Activated naive CD8-positive, alpha-beta T cell treated with anti-CD3 and anti-CD28 coated beads, Interleukin-2, amount 50 U/mL, for 24 hours (primary cell): ENCODE measurements around the gene TRIM33.
"Not testable (repeated sequence)": the region's sequence is repeated elsewhere in the genome, so short reads cannot be mapped to it uniquely, and the experiment has no call there.

ENCODE experiments used
- ATAC-seq: fragments of 150-1000 bp; cut with Tn5 transposase; one replicate; pipeline ENCODE4 v1.10.0; 2021
- DNase-seq: peaks from one replicate; pipeline ENCODE4 v3.0.0; 2021
- H3K27ac Mint-ChIP-seq: one replicate; pipeline ENCODE4 v1.8.0; 2021; ENCODE audit warnings: mild to moderate bottlenecking, mixed read lengths
- H3K27me3 Mint-ChIP-seq: one replicate; pipeline ENCODE4 v1.8.0; 2021; ENCODE audit warnings: mixed read lengths
- H3K36me3 Mint-ChIP-seq: one replicate; pipeline ENCODE4 v1.8.0; 2021; ENCODE audit warnings: low read depth, mixed read lengths
- H3K4me1 Mint-ChIP-seq: one replicate; pipeline ENCODE4 v1.8.0; 2021; ENCODE audit warnings: mixed read lengths
- H3K4me3 Mint-ChIP-seq: one replicate; pipeline ENCODE4 v1.8.0; 2021; ENCODE audit warnings: mild to moderate bottlenecking, moderate library complexity, mixed read lengths
- H3K9me3 Mint-ChIP-seq: one replicate; pipeline ENCODE4 v1.8.0; 2021; ENCODE audit warnings: mixed read lengths

The TRIM33 gene

DNA sequence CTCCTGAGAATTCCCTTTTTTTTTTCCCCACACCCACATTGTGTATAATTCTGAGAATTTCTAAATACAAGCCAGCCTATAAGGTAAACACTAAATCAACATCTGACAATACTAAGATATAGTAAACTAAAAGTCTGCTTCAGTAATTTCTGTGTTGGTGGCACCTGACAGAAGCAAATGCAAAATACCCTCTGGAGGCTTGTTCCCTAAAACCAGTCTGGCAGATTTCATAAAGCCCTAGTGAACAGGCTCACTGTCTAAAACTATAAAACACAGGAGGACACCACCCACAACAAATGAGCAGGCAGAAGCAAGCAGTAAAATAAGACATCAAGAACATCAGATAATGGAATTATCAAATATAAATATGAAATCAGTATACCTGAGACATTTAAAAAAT lies 11.5 kb downstream of the TRIM33 start:
- ATAC-seq (no peak), DNase-seq (no peak)
- Mint-ChIP-seq H3K9me3 (no peaks in the 10 kb centered on the region), H3K4me1 (peaks cover 53% of the 10 kb centered on the region), H3K27ac (no peak overlapping the region), H3K27me3 (no peaks in the 10 kb centered on the region), H3K36me3 (peaks cover 16% of the 10 kb centered on the region), H3K4me3 (no peak overlapping the region)

DNA sequence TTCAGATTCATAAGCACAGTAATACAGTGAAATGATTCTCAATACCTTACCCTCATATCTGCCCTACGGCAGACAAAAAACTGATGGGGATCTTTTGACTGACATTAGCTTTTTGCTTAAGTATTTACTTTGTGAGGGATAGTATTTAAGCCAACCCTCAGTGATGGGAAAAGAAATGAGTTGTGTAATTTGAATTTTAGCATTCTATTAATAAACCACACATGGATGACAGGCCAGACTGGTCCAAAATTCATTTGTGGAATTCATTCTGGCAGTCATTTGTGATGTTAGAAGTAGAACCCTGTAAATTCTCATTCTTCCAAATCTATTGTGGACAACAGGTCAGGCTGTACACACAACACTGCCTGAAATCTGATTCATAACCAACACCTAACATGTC lies 14.9 kb downstream of the TRIM33 start:
- Mint-ChIP-seq H3K4me1 (peaks cover 39% of the 10 kb centered on the region), H3K27ac (no peak overlapping the region), H3K27me3 (no peaks in the 10 kb centered on the region), H3K9me3 (peaks cover 17% of the 10 kb centered on the region), H3K4me3 (no peak overlapping the region), H3K36me3 (peaks cover 30% of the 10 kb centered on the region)
- DNase-seq (no peak), ATAC-seq (no peak)

DNA sequence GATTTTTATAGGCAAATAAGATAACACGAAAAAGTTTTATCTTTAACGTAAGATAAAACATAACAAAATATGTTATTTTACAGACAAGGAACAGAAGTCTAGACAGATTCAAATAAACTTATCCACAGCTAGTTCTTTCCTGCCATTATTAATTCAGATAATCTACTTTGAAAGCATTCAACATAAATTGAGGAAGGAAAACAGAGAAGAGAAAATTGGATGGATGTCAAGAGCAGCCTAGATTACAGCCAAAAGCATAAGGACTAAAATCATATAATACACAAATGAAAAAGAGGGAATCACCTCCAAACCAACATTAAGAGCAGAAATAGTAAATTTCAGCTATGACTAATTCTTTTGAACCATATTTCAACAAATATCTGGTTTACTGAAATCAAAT lies 15.5 kb downstream of the TRIM33 start:
- peaks cover 30% of the 10 kb centered on the region for H3K36me3 Mint-ChIP-seq
- ATAC-seq, result no peak
- no peak overlapping the region for H3K4me3 Mint-ChIP-seq
- H3K27me3 Mint-ChIP-seq, result no peaks in the 10 kb centered on the region
- H3K9me3 Mint-ChIP-seq, result peaks cover 17% of the 10 kb centered on the region
- no peak overlapping the region for H3K27ac Mint-ChIP-seq
- H3K4me1 Mint-ChIP-seq, result peaks cover 44% of the 10 kb centered on the region
- DNase-seq, result no peak

DNA sequence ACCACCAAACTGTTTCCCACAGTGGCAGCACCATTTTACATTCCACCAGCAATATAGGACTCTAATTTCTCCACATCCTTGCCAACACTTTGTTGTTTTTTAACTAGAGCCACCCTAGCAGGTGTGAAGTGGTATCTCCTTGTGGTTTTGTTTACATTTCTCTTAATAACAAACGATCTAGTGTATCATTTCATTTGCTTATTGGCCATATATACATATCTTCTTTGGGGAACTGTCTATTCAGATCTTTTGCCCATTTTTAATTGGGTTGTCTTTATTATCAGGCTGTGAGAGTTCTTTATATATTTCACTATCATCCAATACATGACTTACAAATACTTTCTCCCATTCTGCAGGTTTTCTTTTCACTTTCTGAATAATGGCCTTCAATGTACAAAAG lies 18.0 kb downstream of the TRIM33 start:
- Mint-ChIP-seq H3K27ac (no peak overlapping the region), H3K4me3 (no peak overlapping the region), H3K36me3 (peaks cover 26% of the 10 kb centered on the region), H3K4me1 (peaks cover 52% of the 10 kb centered on the region), H3K27me3 (no peaks in the 10 kb centered on the region), H3K9me3 (peaks cover 17% of the 10 kb centered on the region)
- ATAC-seq (no peak), DNase-seq (no peak)

DNA sequence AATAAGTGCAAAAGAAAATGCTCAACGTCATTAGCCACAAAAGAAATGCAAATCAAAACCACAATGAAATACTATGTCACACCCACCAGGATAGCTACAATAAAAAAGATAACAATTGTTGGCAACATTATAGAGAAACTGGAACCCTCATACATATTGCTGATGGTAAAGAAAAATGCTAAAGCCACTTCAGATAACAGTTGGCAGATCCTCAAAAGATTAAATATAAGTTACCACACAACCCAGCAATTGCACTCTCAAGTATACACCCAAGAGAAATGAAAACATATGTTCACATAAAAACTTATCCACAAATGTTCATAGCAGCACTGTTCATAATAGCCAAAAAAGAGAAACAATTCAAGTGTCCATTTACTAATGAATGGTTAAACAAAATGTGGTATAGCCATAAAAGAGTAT lies 20.7 kb downstream of the TRIM33 start:
- H3K9me3 Mint-ChIP-seq, result peaks cover 17% of the 10 kb centered on the region
- ATAC-seq (no peak), DNase-seq (no peak)
- no peak overlapping the region for H3K4me3 Mint-ChIP-seq
- peaks cover 34% of the 10 kb centered on the region for H3K36me3 Mint-ChIP-seq
- H3K4me1 Mint-ChIP-seq, result peaks cover 41% of the 10 kb centered on the region
- peak overlapping the region; percentile 33 for H3K27ac Mint-ChIP-seq
- no peaks in the 10 kb centered on the region for H3K27me3 Mint-ChIP-seq

DNA sequence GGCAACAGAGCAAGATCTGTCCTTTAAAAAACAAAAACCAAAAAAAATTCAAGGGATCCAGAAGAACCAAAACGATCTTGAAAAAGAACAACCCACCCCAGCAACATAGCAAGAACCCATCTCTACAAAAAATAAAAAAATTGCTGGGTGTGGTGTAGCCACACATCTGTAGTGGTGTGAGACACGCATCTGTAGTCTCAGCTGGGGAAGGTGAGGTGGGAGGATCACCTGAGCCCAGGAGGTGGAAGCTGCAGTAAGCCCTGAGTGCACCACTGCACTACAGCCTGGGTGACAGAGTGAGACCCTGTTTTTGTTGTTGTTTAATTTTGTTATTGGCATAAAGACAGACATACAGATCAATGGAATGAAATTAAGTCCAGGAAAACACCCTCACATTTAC lies 22.3 kb downstream of the TRIM33 start:
- H3K4me1 Mint-ChIP-seq, result peaks cover 44% of the 10 kb centered on the region

DNA sequence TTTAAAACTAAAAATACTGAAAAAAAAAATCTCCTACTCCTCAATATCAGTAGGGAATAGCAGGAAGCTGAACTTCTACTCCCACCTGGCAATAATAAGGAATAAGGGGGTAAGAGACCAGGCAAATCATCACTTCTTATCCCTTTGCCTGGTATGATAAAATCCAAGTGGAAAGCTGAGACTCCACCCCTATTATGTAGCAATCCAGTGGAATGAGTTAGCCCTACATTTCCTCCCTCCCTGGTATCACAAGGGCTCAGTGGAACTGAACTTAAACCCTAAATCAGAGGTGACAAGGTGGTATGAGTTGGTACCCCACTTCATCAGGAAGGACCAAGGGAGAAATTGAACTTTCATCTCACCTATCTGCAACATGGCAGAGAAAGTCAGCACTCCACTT lies 25.7 kb downstream of the TRIM33 start:
- DNase-seq, result no peak
- no peak for ATAC-seq
- H3K27me3 Mint-ChIP-seq, result no peaks in the 10 kb centered on the region
- H3K9me3 Mint-ChIP-seq, result no peaks in the 10 kb centered on the region
- H3K36me3 Mint-ChIP-seq, result peaks cover 34% of the 10 kb centered on the region
- peaks cover 48% of the 10 kb centered on the region for H3K4me1 Mint-ChIP-seq
- no peak overlapping the region for H3K4me3 Mint-ChIP-seq
- H3K27ac Mint-ChIP-seq, result no peak overlapping the region

More for the DNA sequence above, 22.3 kb downstream of the TRIM33 start:
- H3K27ac Mint-ChIP-seq, result no peak overlapping the region
- no peak overlapping the region for H3K4me3 Mint-ChIP-seq
- no peaks in the 10 kb centered on the region for H3K27me3 Mint-ChIP-seq
- DNase-seq, result no peak
- peaks cover 13% of the 10 kb centered on the region for H3K9me3 Mint-ChIP-seq
- peaks cover 31% of the 10 kb centered on the region for H3K36me3 Mint-ChIP-seq
- no peak for ATAC-seq

DNA sequence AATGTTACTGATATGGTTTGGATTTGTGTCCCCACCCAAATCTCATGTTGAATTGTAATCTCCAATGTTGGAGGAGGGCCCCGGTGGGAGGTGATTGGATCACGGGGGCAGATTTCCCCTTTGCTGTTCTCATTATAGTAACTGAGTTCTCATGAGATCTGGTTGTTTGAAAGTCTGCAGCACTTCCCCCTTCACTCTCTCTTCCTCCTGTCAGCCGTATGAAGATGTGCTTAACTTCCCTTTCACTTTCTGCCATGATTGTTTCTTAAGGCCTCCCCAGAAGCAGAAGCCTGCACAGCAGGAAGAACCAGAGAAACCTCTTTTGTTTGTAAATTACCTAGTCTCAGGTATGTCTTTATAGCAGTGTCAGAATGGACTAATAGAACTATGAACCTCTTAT lies 28.4 kb downstream of the TRIM33 start:
- peaks cover 6% of the 10 kb centered on the region for H3K9me3 Mint-ChIP-seq
- no peak for DNase-seq
- peak; percentile 46 for ATAC-seq
- H3K27ac Mint-ChIP-seq, result peak overlapping the region; percentile 43
- H3K4me1 Mint-ChIP-seq, result peaks cover 42% of the 10 kb centered on the region
- peaks cover 42% of the 10 kb centered on the region for H3K36me3 Mint-ChIP-seq
- H3K27me3 Mint-ChIP-seq, result no peaks in the 10 kb centered on the region
- peak overlapping the region; percentile 49 for H3K4me3 Mint-ChIP-seq

DNA sequence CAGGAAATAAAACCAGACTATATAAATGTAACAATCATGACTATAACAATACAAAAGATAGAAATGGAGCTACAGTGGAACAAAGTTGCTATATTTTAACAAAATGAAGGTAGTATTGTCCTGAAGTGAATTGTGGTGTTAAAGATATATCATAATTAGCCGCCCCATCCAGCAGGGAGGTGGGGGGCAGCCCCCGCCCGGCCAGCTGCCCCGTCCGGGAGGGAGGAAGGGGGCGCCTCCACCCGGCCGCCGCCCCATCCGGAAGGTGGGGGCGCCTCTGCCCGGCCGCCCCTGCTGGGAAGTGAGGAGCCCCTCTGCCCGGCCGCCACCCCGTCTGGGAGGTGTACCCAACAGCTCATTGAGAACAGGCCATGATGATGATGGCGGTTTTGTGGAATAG lies 31.4 kb downstream of the TRIM33 start:
- ATAC-seq, H3K27ac Mint-ChIP-seq, H3K27me3 Mint-ChIP-seq, DNase-seq, H3K4me3 Mint-ChIP-seq, H3K9me3 Mint-ChIP-seq: not testable (repeated sequence)
- Mint-ChIP-seq H3K4me1 (peaks cover 57% of the 10 kb centered on the region), H3K36me3 (peaks cover 32% of the 10 kb centered on the region)

DNA sequence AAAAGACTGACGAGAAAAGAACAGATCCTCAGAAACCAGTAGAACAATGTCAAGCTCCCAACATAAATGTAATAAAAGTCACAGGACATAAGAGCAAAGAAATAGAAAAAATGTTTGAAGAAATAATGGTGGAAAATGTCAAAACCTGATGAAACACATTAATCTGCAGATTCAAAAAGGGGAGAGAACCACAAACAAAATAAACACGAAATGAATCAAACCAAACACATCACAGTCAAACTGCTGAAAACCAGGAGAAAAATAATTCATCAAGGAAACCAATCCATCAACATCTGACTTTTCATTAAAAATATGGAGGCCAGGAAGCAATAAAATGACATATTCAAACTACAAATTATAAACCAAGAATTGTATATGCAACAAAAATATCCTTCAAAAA lies 31.9 kb downstream of the TRIM33 start:
- Mint-ChIP-seq H3K9me3 (peaks cover 6% of the 10 kb centered on the region), H3K4me3 (no peak overlapping the region), H3K27me3 (no peaks in the 10 kb centered on the region), H3K27ac (no peak overlapping the region), H3K36me3 (peaks cover 32% of the 10 kb centered on the region), H3K4me1 (peaks cover 57% of the 10 kb centered on the region)
- ATAC-seq (no peak), DNase-seq (no peak)

DNA sequence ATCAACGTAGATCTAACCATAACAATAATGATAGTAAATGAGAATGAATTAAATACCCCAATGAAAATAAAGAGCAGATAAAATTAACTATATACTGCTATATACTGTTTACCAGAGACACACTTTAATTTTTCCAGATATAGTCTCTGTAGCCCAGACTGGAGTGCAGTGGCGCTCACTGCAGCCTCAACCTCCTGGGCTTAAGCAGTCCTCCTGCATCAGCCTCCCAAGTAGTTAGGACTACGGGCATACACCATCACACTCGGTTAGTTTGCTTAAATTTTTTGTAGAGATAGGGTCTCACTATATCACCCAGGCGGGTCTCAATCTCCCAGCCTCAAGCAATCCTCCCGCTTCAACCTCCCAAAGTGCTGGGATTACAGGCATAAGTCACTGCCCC lies 37.2 kb downstream of the TRIM33 start:
- no peak for DNase-seq
- Mint-ChIP-seq H3K4me1 (peaks cover 45% of the 10 kb centered on the region), H3K4me3 (no peak overlapping the region), H3K9me3 (peaks cover 6% of the 10 kb centered on the region), H3K27me3 (no peaks in the 10 kb centered on the region), H3K27ac (no peak overlapping the region), H3K36me3 (peaks cover 19% of the 10 kb centered on the region)
- no peak for ATAC-seq

DNA sequence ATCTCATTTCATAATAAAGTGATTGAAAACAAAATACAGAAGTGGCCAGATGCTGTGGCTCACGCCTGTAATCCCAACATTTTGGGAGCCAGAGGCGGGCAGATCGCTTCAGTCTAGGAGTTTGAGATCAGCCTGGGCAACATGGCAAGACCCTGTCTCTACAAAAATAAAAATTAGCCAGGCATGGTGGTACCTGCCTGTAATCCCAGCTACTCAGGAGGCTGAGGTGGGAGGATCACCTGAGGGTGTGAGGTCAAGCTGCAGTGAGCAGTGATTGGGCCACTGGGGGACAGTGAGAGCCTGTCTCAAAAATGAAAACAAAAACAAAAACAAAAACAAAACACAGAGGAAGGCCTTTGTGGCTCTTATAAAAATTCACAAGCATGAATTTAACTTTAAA lies 38.6 kb downstream of the TRIM33 start:
- Mint-ChIP-seq H3K27me3 (no peaks in the 10 kb centered on the region), H3K4me3 (no peak overlapping the region), H3K27ac (no peak overlapping the region), H3K4me1 (peaks cover 52% of the 10 kb centered on the region), H3K36me3 (peaks cover 24% of the 10 kb centered on the region), H3K9me3 (peaks cover 6% of the 10 kb centered on the region)
- DNase-seq, result no peak
- ATAC-seq, result no peak

DNA sequence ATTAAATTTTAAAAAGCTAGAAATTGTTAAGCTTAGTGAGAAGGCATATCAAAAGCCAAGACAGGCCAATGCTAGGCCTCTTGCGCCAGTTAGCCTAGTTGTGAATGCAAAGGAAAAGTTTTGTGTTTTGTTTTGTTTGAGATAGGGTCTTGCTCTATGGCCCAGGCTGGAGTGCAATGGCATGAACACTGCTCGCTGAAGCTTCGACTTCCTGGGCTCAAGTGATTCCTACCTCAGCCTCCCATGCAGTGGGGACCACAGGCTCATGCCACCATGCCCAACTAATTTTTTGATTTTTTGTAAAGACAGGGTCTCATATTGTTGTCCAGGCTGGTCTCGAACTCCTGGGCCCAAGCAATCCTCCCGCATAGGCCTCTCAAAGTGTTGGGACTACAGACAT lies 40.3 kb downstream of the TRIM33 start:
- DNase-seq, result no peak
- Mint-ChIP-seq H3K36me3 (peaks cover 23% of the 10 kb centered on the region), H3K9me3 (peaks cover 6% of the 10 kb centered on the region), H3K4me3 (no peak overlapping the region), H3K27me3 (no peaks in the 10 kb centered on the region), H3K27ac (no peak overlapping the region), H3K4me1 (peaks cover 48% of the 10 kb centered on the region)
- no peak for ATAC-seq

DNA sequence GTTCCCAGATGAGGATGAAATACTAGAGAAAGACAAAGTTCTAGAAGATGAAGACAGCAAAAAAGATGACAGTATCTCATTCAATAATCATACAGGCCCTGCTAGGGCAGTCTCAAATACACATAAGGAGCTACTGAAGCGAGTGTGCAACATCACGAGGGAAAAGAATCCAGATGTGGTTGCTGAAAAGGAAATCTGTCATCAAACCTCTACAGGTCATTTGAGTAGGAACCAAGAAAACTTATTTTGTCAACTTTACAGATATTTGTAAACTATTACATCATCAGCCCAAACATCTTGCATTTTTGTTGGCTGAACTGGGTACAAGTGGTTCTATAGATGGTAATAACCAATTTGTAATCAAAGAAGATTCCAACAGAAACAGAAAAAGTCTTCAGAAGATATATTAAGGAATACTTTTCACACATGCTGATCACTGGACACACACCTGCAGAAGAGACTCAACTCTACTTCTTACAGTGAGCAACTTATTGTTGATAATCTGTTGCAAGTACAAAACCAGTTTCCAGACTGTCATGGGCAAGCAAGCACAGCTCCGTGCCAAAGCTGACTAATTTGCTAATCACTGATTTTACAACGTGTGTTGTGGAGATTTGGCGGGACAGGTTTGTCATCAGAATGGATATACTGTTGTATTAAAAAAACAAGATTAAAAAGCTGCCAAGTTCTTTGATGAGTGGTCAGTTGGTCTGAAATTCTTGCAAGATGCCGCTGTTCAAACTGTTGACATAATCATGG lies 42.1 kb downstream of the TRIM33 start:
- H3K9me3 Mint-ChIP-seq, result peaks cover 6% of the 10 kb centered on the region
- H3K36me3 Mint-ChIP-seq, result peaks cover 21% of the 10 kb centered on the region
- no peak overlapping the region for H3K4me3 Mint-ChIP-seq
- H3K27ac Mint-ChIP-seq, result peak overlapping the region; percentile 52
- H3K27me3 Mint-ChIP-seq, result no peaks in the 10 kb centered on the region
- H3K4me1 Mint-ChIP-seq, result peaks cover 47% of the 10 kb centered on the region
- ATAC-seq (peak; percentile 76), DNase-seq (no peak)

DNA sequence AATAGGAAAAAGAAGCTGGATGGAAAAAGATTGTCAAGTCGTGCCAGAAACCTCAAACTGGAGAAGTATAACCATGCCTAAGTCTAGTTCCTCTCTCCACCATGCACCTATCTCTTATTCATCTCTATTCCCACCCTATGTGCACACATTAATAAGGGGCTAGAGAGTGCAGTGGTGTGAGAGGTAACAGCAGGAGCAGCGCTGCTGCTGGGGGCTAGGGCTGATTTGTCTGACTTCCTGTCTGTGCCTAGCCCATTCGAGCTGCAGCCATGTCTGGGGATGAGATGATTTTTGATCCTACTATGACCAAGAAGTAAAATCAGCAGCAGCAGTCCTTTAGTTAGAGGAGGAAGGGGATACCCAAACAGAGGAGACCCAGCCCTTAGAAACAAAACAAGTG lies 43.0 kb downstream of the TRIM33 start:
- no peaks in the 10 kb centered on the region for H3K9me3 Mint-ChIP-seq
- peaks cover 16% of the 10 kb centered on the region for H3K36me3 Mint-ChIP-seq
- peak overlapping the region; percentile 52 for H3K27ac Mint-ChIP-seq
- H3K4me1 Mint-ChIP-seq, result peaks cover 40% of the 10 kb centered on the region
- H3K27me3 Mint-ChIP-seq, result no peaks in the 10 kb centered on the region
- DNase-seq (no peak), ATAC-seq (peak; percentile 73)
- peak overlapping the region; percentile 30 for H3K4me3 Mint-ChIP-seq

DNA sequence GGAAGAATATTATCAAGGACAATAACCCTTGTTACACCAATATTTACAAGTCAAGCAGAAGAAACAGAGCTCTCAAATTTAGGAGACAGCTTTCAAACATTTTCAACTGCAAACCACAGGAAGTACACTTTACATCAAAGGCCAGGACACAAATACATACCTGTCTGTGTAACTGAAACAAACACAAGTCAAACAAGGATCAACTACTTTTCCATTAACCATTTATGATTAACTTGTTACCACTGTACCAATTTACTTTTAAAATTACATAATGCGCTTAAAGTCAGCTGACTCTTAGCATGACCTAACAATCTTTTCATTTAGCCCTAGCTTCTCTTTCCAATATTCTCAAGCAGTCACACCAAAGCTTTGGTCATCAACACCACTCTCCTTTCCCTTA lies 43.5 kb downstream of the TRIM33 start:
- peak overlapping the region; percentile 30 for H3K4me3 Mint-ChIP-seq
- H3K27me3 Mint-ChIP-seq, result no peaks in the 10 kb centered on the region
- ATAC-seq (no peak), DNase-seq (no peak)
- peaks cover 40% of the 10 kb centered on the region for H3K4me1 Mint-ChIP-seq
- H3K9me3 Mint-ChIP-seq, result no peaks in the 10 kb centered on the region
- peak overlapping the region; percentile 52 for H3K27ac Mint-ChIP-seq
- H3K36me3 Mint-ChIP-seq, result peaks cover 13% of the 10 kb centered on the region
